Coronary artery (tissue), 2 donors: ENCODE results near the gene DYNLL1.
A peak's percentile ranks its signal among the peaks of the same experiment; 100 is the strongest.

Experiments
- DNase-seq: peaks from one replicate; pipeline ENCODE4 v3.0.0-alpha.2; 2017; ENCODE audit warnings: low spot score
- H3K27ac ChIP-seq, 2 donors: fragments of 200-600 bp; sonication (generic); one replicate each; pipeline ENCODE4 v1.5.1; 2016 to 2019
- H3K4me3 ChIP-seq: fragments of 200-600 bp; sonication (generic); 2 replicates; pipeline ENCODE4 v1.5.1; 2016; ENCODE audit warnings: mild to moderate bottlenecking, moderate library complexity
- TF ChIP-seq, protein P1 (sequence below): fragments of 200-600 bp; sonication (generic); IDR thresholded peaks from one replicate; pipeline ENCODE4 v1.5.1; 2019; ENCODE audit warnings: antibody characterized with exemption

Gene DYNLL1

DNA sequence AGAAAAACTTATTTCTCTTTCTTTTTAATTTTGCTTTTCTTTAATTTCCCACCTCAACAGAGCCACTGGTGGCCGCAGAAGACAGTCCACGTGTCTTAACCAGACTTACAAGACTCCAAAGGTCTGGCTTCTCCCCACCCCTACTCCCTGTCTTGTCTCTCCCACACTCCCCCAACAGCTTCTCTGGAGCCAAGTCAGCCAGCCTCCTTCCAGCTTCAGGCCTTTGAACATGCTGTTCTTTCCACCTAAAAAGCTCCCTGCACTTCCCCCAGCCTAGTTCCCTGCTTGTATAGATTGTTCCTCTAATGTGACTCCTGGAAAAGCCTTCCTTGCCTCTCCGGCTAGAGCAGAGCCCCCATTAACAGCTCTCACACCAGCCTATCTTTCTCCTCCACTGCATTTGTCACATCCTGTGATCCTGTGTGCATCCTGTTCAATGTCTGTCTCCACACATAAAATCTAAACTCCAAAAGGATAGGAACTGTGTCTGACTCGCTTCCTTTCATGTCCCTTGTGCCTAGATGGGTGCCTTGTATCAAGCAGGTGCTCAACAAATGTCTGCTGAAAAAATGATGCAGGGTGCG is 7.8 kb upstream of the DYNLL1 start:
- no peak overlapping the region for H3K4me3 ChIP-seq
- H3K27ac ChIP-seq = no peak overlapping the region
- DNase-seq = no peak

DNA sequence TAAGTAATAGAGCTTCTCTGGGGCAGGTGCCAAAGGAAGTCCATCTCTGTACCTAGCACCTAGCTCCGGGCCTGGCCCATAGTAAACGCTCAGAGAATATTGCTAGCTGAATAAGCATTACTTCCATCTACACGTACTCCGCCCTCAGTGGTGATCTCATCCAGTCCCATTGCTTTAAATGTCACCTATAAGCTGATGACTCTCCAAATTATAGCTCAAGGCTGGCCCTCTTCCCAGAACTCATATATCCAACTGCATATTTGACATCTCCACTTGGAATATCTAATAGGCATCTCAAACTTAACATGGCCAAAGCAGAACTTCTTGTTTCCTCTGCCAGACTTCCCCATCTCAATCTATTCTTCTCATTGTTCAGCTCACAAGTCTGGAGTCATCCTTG is 6.9 kb upstream of the DYNLL1 start:
- TF ChIP-seq, protein P1, sequence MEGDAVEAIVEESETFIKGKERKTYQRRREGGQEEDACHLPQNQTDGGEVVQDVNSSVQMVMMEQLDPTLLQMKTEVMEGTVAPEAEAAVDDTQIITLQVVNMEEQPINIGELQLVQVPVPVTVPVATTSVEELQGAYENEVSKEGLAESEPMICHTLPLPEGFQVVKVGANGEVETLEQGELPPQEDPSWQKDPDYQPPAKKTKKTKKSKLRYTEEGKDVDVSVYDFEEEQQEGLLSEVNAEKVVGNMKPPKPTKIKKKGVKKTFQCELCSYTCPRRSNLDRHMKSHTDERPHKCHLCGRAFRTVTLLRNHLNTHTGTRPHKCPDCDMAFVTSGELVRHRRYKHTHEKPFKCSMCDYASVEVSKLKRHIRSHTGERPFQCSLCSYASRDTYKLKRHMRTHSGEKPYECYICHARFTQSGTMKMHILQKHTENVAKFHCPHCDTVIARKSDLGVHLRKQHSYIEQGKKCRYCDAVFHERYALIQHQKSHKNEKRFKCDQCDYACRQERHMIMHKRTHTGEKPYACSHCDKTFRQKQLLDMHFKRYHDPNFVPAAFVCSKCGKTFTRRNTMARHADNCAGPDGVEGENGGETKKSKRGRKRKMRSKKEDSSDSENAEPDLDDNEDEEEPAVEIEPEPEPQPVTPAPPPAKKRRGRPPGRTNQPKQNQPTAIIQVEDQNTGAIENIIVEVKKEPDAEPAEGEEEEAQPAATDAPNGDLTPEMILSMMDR = no peak
- DNase-seq = no peak
- Histone ChIP-seq H3K4me3 (no peak overlapping the region), H3K27ac (no peak overlapping the region)

More for the DNA sequence above, 7.8 kb upstream of the DYNLL1 start:
- TF ChIP-seq, protein P1 = no peak

DNA sequence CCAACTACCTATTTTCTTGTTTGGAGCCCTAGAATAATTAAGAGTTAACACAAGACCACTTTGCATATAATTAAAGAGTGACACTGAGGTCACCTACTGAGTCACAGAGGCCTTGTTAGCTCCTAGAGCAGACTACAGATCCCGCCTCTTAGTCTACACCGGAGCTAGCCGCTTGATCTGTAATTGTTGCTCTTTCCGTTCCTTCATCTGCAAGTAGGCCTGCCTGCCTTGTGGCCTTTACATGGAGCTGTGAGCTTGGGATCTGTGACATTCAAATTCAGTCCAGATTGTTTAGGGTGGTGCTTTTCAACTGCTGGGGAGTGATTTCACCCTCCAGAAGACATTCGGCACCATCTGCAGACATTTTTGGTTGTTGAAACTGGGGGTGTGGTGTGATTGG is 5.6 kb upstream of the DYNLL1 start:
- no peak overlapping the region for H3K27ac ChIP-seq
- TF ChIP-seq, protein P1 = no peak

DNA sequence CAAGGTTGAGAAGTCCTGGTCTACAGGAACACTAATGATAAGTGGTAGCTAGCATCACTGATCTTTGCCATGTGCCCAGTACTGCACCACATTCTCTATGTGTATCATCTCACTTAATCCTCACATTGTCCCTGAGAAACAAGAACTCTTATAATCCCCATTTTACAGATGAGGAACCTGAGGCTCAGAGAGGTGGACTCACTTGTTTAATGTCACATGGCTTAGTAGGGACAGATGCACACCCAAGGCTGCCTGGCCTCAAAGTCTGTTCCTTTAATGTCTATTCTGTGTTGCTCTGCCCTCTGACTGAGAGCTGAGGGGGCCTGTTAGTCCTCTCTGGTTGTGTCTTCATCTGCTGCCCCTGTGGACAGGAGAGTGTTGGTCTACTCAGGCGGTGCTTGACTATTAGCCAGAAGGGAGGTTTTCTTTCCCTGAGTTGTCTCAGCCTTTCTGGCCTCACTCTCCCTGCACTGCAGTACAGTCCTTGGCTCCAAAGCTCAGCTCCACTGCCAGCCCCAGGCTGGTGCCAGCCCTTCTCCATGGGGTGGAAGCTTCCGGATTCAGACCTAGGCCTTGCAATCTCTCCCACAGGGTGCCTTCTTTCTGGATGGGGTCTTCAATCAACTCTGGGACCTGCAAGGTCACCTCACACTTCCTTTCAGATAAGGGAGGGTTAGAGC is 4.9 kb upstream of the DYNLL1 start:
- no peak for DNase-seq
- no peak overlapping the region for H3K4me3 ChIP-seq
- TF ChIP-seq, protein P1 = no peak
- H3K27ac ChIP-seq = no peak overlapping the region

More for the DNA sequence above, 5.6 kb upstream of the DYNLL1 start:
- no peak for DNase-seq
- no peak overlapping the region for H3K4me3 ChIP-seq

DNA sequence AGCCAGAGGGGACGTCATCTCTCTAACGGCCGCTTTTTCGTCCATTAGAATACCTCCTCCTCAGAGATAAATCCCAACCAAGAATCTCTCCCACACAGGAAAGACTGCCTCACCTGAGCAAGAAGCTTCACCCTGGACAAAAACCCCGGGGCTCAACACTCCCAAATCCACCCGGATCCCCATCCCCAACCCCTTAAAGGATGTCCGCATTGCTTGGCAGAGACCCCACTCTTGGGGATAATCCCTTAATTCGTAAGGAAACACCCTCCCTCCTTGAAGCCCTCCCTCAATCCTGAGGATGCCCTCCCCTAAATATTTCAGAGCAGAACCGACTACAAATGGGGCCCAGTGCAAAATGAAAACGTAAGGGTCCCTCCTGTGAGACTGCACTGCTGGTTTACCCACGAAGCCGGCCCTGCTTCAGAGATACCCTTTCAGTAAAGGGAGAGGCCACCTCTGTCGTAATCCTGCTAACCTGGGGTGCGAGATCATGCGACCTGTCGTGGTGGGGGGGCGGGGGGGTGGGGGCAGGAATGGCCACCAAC is 655 bp upstream of the DYNLL1 start:
- DNase-seq = no peak
- Histone ChIP-seq H3K4me3 (peak overlapping the region; percentile 100), H3K27ac (peak overlapping the region in 1 of 2 donors; percentile 98)
- TF ChIP-seq, protein P1 = no peak

DNA sequence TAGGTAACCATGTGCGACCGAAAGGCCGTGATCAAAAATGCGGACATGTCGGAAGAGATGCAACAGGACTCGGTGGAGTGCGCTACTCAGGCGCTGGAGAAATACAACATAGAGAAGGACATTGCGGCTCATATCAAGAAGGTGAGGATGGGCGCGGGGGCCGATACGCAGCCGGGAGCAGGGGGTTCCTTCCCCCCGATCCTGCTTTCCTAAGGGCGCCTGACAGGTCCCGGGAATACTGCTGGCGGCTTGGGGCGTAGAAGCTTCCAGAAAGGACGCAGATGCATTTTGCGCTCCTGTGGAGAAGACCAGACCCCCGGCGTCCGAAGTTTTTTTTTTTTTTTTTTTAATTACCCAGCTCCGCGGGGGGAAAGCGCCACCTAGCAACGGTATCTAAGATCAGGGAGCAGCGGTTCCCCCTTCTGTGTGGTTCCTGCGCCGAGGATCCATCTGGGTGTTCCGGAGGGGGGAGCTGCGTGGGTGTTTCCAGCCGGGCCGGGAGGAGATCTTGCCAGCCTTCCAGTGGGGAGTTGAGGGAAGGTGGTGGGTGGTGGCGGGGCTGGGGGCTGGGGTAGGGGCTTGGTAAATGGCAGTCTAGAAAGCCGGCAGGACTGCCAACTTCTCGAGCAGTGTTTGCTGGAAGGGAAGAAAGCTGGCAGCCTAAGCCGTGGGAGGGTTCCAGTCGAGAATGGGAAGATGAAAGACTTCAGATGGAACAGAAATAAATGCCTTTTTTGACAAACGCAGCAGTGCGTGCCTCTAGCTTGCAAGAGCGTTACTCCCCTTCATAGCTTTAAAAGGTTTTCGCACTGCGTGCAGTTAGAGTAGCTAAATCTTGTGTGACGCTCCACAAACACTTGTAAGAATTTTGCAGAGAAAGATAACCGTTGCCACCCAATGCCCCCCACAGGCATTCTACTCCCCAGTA is 764 bp downstream of the DYNLL1 start:
- Histone ChIP-seq H3K27ac (peak overlapping the region; percentile 76 to 98), H3K4me3 (peak overlapping the region; percentile 100)
- TF ChIP-seq, protein P1 = no peak
- DNase-seq = peak; percentile 80
